CD4-positive, alpha-beta T cell treated with Interleukin-2 at 100 ng/mL for 4 hours (primary cell): ENCODE measurements around the gene RESP18.
A peak's percentile ranks its signal among the peaks of the same experiment; 100 is the strongest.

Experiments used
- DNase-seq: peaks from one replicate; pipeline ENCODE4 v3.0.0-alpha.2; 2020; ENCODE audit warnings: low spot score

RESP18 gene

DNA sequence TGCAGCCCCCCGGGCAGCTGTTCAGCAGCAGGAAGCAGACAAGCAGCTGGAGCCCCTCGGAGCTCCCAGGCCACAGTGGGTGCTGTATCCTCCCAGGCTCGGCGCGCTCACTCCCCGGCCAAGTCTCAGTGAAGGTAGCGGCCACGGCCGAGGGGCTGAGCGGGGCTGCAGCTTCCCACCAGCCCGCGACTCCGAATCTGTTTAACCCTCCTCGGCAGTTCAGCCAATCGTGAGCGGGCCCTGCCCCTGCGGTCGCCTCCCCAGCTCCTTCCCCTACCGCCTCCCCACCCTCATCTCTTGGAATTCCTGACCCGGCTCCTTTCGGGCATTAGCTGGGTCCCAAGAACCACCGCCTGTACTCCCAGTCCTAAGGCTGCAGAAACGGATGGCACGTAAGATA is at the start of gene RESP18:
RESP18 (minus strand) TSS at position 203 of the 400 bp plus-strand sequence.
- DNase-seq: no peak

DNA sequence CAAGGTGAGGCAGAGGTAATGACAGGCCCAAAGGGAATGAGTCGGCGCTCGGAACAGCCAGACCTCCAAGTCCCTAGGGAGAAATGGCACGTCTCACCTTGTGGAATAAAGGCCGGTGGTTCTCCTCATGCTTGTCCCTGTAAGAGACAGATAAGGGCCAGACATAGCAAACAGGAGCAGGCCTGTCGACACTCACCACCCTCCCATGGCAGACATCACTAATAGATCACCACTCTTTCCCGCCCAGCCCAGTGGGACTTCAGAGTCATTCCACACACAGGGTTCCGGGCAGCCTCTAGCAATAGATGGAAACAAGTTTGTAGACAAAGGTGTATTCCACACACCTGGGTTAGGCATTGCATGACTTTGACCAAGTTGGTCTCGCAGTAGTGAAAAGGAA is 48.9 kb upstream of the RESP18 start:
- no peak for DNase-seq

DNA sequence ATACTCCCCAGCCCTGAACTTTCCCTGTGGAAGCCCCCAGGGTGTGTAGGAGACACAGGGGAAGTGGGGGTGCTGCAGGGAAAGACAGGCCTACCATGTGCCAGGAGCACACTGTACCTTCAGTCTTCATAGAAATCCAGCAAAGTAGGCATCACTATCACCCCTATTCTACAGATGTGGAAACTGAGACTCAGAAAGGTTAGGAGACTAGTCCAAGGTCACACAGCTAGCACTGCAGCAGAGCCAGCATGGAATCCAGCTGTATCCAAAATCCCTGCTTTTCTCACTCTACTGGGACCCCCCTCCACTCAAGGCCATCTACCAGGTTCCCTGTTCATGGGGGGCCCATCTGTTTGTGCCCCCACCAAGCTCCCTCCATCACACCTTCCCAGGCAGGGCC is 48.4 kb upstream of the RESP18 start:
- no peak for DNase-seq

DNA sequence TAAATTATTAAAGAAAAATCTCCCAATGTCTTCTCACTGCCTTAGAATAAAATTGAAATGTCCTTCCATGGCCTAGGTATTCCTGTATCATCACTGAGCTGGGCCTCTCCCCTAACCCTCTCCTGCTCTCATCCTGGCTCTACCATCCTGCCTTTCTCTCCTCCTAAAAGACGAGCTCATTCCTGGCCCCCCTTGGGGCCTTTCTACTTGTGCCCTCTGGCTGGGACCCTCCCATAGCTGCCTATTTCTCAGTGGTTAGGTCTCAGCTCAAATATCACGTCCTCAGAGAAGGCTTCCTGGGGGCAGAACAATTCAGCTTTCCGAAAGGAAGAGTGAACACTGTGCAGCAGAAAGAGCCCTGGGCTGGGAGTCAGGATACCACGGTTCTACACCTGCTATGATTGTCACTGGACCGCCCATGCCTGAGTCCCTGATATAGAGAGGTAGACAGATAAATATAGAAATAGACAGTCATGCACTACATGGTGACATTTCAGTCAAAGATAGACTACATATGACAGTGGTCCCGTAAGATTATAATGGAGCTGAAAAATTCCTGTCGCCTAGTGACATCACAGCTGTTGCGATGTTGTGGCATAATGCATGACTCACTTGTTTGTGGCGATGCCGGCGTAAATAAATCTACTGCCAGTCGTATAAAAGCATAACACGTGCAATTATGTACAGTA is 45.8 kb upstream of the RESP18 start:
- no peak for DNase-seq

DNA sequence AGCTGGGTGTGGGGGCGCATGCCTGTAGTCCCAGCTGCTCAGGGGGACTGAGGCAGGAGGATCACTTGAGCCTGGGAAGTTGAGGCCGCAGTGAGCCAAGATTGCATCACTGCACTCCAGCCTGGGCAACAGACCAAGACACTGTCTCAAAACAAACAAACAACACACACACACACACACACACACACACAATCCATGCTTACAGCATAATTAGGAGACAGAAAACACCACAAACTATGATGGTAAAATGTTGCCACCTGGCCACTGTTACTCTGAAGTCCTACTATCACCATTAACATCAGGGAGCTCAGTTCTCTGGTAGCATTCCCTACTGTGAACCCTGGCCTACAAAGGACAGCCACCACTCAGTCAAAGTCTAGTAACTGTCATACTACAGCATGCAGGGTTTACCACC is 36.9 kb upstream of the RESP18 start:
- DNase-seq: no peak

DNA sequence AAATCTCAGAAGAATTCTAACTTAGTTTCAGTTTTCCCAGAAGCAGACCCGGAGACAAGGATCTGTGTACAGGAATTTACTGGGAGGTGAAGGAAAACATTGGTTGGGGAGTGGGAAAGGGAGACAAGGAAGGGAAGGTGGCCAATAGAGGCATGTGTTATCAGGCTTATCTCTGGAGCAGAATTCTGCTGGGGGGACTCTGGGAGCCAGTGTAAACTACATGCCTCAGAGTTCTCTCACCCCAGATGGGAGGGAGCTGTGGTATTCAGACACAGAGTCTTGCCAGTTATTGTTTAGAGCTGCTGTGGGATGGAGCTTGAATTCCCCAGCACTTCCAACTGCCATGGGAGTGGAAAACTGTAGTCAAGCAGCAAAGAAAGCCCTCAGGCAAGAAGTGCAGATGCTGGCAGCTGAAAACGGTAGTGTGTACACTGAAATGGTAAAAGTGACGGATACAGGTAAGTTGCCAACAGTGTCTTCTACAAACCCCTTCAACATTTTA is 36.2 kb upstream of the RESP18 start:
- DNase-seq: no peak

DNA sequence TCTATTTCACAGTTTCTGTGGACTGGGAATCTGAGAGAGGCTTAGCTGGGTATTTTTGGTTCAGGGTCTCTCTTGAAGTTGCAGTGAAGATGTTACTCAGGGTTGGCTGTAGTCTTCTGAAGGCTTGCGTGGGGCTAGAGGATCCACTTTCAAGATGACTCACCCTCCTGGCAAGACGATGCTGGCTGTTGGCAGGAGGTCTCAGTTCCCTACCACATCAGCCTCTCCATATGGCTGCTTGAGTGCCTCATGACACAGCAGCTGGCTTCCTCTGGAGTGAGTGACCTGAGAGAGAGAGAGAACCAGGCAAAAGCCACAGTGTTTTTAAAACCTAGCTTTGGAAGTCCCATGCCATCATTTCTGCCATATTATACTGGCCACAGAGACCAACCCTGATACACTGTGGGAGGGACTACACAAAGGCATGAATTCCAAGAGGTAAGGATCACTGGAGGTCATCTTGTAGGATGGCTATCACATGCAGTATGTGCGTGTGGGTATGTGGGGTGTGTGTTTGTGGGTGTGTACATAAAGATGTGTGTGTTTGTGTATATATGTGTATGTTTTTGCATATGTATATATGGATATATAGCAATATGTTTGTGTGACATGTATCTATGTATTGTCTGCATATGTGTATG is 30.1 kb upstream of the RESP18 start:
- no peak for DNase-seq

DNA sequence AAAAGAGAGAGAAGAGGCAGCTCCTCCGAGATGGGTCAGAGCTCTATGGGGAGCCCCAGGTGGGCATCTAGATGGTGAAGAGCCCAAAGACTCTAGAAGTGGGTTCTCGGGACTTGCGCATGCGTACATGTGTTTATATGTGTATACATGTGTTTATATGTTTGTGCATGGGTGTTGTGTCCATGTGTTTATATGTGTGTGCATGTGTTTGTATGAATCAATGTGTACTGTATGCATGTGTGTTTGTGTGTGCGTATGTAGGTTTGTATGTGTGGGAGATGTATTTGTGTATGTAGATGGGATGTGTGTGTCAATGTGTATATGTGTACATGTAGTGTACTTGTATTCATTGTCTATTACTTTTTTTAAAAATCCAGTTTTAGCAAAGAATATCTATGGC is 29.5 kb upstream of the RESP18 start:
- DNase-seq: no peak

DNA sequence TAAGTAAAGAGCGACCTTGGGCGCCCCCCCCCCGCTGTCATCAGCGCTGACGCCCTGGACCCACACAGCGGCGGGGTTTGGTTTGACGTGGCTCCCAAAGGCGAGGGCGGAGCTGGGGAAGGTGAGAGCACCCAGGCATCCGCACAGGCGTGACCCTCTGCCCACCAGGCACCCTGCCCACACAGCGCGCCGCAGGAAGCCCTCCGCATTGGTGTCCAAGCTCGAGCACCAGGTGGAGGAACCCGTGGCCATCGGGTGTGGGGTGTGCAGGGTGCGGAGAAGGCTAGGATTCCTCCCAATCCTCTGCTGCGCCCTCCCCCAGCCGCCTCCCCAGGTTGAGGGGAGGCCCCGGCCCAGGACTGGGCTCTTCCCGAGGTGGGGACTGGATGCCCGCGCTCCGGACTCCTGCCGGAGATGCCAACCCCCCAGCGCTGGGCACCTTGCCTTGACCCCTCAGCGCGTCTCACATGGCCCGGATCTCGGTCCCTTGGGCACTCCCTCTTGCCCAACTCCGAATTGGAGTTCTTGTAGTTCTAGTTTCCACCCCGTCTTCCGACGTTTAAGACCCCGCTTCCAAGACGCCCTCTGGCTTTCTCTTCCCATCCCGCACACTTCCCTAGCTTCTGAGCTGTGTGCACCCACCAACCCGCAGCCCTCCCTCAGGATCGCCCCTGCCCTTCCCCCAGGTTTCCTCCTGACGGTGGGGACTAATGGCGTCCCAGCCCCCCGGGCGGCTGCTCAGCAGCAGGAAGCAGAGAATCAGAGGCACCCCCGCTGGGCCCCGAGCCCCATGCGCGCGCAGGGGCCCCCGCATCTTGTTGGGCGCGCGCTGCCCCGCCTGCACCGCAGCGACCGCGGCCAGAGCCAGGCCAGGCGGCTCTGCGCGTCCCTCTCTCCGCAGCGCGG is 25.9 kb upstream of the RESP18 start:
- no peak for DNase-seq

DNA sequence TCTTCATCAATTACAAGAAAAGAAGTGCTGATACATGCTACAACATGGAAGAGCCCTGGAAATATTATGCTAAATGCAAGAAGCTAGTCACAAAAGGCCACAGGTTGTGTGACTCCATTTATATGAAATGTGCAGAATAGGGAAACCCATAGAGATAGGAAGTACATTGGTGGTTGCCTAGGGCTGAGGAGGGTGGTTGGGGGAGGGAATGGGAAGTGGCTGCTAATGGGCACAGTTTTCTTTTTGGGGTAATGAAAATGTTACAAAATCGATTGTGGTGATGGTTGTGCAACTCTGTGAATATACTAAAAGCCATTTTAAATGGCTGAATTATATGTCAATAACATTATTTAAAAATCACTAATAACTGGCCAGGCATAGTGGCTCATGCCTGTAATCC is 24.3 kb upstream of the RESP18 start:
- DNase-seq: no peak

DNA sequence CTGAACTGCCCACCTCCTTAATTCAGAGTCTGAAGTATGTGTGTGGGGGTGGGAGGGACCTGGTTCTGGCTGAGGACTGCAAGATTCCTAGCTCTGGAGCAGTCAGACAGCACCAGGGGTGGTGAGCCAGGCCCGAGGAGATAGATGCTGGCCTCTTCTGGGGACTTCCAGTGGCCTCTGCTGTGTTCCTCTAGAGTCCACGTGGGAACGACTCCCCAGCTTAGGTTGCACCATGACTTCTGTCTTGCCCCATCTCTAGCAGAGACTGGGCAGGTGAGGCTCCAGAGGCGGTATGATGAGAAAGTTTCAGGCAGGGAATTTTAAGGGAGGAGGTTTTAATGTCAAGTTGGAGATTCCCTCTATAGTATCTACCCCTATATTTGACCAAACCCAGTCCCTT is 22.0 kb upstream of the RESP18 start:
- DNase-seq: no peak

DNA sequence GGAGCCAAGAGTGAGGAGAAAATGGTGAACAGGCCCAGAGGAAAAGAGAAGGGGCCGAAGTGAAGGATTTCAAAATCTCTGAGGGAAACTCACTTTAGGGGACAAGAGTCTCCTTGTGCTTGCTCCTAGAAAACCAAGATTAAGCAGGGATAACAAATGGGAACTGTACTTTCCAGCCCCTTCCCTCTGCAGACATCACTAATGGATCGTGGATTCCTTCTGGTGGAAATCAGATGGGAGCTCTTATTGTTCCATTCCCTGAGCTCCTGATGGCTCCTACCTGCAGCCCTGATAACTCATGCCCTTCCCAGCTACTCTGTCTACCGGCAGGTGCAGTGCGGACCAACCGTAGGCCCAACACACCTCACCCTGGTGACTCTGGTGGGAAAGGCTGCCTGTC is 20.6 kb upstream of the RESP18 start:
- no peak for DNase-seq

DNA sequence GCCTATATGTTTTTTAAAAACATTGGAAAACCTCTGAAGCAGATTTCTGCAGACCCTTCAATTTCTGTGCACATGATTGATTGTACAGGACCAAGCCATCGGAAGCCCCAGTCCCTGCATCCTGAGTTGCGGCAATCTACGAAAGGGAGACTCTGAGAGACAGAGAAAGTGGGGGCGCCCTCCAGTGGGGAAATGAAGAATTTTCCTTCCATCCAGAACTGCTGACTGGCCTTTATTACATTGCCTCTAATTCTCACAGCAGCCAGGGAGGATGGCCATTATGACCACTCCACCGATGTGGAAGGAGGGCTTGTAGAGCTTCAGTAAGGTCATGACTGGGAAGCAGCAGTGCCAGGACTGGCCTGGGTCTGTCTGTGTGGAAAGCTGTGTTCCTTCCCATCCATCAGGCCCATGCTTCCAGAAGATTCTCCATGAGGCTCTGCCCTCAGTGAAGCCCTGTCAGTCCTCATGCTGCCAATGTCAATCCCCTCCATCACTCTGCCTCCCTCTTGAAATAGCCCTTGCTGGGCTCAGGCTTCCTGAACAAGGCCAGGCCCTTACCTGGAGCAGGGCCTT is 20.0 kb upstream of the RESP18 start:
- peak; percentile 58 for DNase-seq

DNA sequence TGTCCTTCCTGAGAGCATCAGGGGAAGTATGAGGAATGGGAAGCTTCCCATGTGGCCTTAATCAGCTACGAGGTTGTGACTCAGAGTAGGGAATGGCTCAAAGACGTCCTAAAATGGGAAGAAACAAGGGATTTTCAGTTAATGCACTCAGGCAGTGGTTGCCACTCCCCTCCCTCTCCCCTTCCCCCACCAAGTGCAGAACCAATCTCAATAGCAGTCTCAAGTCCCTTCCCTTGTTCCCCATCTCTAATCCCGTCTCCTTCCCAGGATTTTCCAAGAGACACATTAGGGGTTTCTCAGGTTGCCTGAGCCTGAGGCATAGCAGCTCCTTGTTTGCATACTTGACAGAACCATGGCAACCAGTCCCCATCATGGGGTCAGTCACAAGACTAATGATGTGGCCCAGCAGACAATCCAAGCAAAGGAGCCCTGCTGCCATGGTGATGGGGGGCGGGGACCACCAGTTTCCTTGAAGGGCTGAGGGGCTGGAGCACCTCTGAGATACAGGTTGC is 18.2 kb upstream of the RESP18 start:
- no peak for DNase-seq

DNA sequence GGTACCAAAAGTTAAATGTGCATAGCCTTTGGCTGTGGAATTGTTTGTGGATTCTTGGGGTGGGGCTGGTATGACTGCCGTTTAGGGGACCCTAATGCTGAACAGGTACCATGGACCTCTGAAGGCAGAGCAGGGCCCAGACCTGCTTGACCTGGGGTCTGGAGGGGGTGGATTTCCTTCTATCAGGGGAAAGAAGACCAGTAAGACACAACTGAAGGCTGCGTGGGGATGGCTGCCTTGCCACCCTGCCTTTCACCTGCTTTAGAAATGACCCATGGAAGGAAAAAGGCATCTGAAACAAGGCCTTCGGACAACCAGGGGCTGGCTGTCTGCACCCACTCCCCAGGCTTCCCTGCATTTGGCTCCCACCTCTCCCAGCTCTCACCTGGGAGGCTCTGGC is 17.7 kb upstream of the RESP18 start:
- DNase-seq: no peak

DNA sequence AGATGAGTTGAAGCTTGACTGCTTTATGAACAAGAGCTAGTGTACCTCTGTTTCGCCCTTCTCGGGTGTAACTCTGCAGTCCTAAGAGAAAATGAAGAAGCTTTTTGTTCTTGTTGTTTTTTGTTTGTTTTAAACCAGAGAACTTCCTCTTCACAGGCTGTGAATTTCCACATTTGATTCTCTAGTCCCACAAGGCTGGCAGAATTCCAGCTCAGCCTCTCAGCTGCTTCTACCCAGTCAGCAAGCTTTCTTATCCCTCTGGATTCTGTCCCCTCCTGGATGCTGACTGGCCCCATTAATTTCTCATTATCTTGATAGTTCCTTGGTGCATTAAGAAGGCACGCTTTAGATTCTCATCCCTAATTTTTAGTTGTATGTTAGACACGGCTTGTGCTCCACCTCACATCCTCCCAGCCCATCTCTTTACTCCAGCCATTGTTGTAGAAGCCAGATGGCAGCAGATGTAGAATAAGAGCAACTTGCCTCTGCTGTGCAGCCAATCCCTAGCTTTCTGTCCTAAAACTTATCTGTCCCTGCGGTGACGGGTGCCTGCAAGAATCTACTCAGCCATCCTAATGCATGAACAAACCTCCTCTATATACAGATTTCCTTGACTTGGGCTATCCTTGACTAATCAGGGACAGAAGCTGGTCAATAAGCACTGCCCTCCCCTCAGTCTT is 12.3 kb upstream of the RESP18 start:
- DNase-seq: no peak

DNA sequence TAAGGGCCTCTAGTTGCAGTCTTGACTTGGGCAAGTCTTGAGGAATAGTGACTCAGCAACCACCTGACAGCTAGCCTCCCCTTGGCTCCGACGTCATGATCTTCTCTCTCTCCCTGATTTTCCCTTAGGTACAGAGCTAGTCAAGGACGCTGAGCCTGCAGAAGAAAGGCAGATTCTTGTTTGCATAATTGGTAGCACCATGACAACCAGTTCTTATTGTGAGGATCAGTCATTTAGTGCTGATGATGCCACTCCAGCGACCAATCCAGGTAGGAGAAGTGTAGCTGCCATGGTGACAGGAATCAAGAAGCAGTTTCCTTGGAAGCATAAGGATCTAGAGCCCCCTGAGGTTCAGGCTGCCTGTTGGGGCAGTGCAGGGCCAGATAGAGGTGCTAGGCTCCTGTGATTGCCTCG is 2.8 kb upstream of the RESP18 start:
- DNase-seq: no peak

DNA sequence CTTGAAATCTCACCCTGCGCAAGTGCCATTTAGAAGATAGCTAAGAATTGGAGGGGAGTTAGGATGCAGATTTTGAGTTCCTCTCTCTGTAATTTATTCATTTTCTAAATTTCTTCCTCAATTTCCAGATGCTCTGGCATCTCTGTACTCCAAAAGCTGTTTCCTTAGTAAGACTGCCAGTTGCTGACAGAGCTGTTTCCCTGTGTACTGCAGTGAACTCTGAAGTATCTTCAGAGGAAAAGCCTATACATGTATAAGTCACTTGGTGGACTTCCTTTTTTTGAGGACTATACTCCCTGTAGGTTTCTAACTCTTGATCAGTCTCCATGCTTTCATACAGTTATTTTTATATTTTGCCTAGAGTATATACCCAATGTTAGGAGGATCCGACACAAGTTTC is 1.5 kb upstream of the RESP18 start:
- DNase-seq: no peak

DNA sequence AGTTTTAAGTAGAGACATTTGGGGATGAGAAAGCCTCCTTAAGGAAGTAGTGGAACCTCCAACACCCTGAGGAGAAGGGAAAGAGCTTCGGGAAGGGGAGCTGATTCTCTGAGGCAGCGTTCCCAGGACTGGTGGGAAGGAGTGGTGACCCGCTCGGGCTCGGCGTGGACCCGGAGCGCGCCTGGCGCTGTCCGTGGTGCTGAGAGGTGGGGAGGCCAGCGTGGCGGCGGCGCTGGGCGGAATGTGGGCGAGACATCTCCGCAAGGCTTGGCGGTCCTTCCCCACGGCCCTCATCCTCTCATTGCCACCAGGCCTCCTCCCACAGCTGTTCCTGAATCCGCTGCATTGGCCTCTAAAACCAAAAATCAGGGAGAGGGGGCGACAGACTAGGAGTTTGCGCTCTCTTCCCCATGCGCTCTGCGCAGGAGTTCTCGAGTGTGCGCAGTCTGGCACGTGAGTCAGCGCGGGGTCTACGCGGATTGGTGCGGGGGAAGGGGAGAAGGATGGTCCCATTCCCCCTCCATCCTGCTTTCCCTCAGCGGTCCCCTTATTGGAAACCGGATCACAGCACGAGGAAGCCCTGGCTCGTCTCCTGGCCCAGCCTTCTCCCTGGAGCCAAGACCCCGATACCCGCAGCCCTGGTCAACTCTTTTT is 857 bp downstream of the RESP18 start:
- DNase-seq: no peak

DNA sequence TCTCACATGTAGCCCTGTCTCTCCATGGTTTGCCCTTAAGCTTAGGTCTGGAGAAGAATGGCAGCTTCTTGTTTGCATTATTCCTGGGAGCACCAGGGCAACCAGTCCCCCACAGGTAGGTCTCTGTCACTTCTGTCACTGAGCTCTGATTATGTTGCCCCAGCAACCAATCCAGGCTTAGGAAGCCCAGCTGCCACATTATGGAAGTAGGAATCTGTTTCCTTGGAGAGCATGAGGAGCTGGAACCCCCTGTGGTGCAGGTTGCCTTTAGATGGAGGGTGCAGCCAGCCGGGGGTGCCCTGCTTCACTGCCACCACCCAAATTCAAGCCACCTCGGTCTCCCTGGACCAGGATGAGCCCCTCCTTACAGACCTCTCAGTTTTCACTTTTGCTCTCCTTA is 4.8 kb downstream of the RESP18 start:
- DNase-seq: no peak

DNA sequence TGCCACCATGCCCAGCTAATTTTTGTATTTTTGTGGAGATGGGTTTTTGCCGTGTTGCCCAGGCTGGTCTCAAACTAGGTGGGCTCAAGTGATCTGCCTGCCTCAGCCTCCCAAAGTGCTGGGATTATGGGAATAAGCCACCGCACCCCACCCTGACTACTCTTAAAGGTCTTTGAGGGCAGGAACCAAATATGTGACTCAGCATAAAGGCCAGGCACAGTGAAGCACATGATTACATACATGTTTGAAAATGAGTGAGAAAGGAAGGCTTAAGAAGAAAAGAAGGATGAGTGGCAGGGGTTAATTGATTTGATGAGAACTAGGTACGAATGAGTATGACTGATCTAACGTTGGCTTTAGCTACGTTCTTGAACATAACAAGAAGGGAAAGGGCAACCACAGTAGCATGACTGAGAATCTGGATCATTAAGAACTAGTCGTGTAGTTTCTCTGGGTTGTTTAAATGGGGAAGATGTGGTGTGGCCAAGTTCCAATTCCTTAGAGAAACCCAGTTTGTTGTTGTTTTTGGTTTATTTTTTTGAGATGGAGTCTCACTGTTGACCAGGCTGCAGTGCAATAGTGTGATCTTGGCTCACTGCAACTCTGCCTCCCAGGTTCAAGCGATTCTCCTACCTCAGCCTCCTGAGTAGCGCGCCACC is 6.8 kb downstream of the RESP18 start:
- DNase-seq: no peak
